IPS-18a (cell line): ENCODE results near the gene LOC101059915.
"Not testable (repeated sequence)": the region's sequence is repeated elsewhere in the genome, so short reads cannot be mapped to it uniquely, and the experiment has no call there.

ENCODE experiments used
- H3K27ac ChIP-seq: one replicate; pipeline ENCODE4 v1.5.1; 2013; ENCODE audit warnings: low read length
- H3K27me3 ChIP-seq: one replicate; pipeline ENCODE4 v1.6.1; 2013; ENCODE audit warnings: mild to moderate bottlenecking, low read length; ENCODE audit not compliant: control insufficient read depth, insufficient read depth
- H3K36me3 ChIP-seq: one replicate; pipeline ENCODE4 v1.6.1; 2013; ENCODE audit warnings: low read depth, low read length; ENCODE audit not compliant: control insufficient read depth
- H3K4me1 ChIP-seq: one replicate; pipeline ENCODE4 v1.6.1; 2013; ENCODE audit warnings: low read depth, low read length; ENCODE audit not compliant: control insufficient read depth
- H3K4me3 ChIP-seq: one replicate; pipeline ENCODE4 v1.5.1; 2013; ENCODE audit warnings: low read length
- H3K9ac ChIP-seq: one replicate; pipeline ENCODE4 v1.6.1; 2013; ENCODE audit warnings: mild to moderate bottlenecking, low read length, moderate library complexity
- H3K9me3 ChIP-seq: one replicate; pipeline ENCODE4 v1.6.1; 2013; ENCODE audit warnings: low read depth, low read length; ENCODE audit not compliant: control insufficient read depth

The LOC101059915 gene

GRCh38 chrX:71720289-71720886 lies 53.0 kb downstream of the LOC101059915 start:
- not testable (repeated sequence) for H3K9ac ChIP-seq, H3K27ac ChIP-seq, H3K9me3 ChIP-seq, H3K27me3 ChIP-seq, H3K4me1 ChIP-seq, H3K36me3 ChIP-seq, H3K4me3 ChIP-seq
